HCT116 (cell line): ENCODE results near the gene ADRA2A. TPM values are rescaled to one million over a fixed set of nuclear protein-coding genes. Genes with fewer than 3 reads are reported as not detected.

Experiments
- ATAC-seq: fragments of 200-7000 bp; cut with Tn5 transposase; 2 replicates; pipeline ENCODE4 v1.9.1; 2020; ENCODE audit warnings: mild to moderate bottlenecking, moderate library complexity
- BruUV-seq: library from RNA; stranded (reverse); fragments of 400-500 nt; replicated peaks from 2 replicates; lab custom pipeline; 2021; lab: Mats Ljungman, UMichigan
- CTCF ChIA-PET: fragments of 300-600 bp; sonication (Branson Sonifier 250); formaldehyde crosslinking; loops from one replicate; lab custom pipeline; 2021; ENCODE audit warnings: antibody characterized with exemption; lab: Charles Lee
- POLR2A ChIA-PET: fragments of 300-600, 350-600 bp; sonication (Branson Sonifier 250); formaldehyde crosslinking; loops from one replicate; lab custom pipeline; 2021; ENCODE audit warnings: antibody characterized with exemption; lab: Charles Lee
- RAD21 ChIA-PET, 2 experiments: fragments of 300-600 bp; sonication (Branson Sonifier 250); formaldehyde crosslinking; loops; one replicate each; lab custom pipeline; 2023; ENCODE audit warnings: low total read pairs in 2 of 2; ENCODE audit not compliant: uncharacterized antibody in 2 of 2, unreplicated experiment in 2 of 2, low non-redundant PET in 1 of 2; lab: Charles Lee
- DNase-seq: peaks from one replicate; pipeline ENCODE4 v3.0.0-alpha.2; 2010; ENCODE audit warnings: low read depth, low spot score
- H2AFZ ChIP-seq: fragments of 200-600 bp; shearing (Covaris generic), sonication (generic); 2 replicates; pipeline ENCODE4 v1.6.1; 2017; ENCODE audit warnings: low read depth, mixed run types, mixed read lengths, antibody characterized with exemption, low read length; ENCODE audit not compliant: poor library complexity, severe bottlenecking
- H3K27ac ChIP-seq: 2 replicates; pipeline ENCODE4 v1.5.1; 2012; ENCODE audit warnings: low read depth, low read length
- H3K27me3 ChIP-seq: fragments of 200-600 bp; sonication (generic); 2 replicates; pipeline ENCODE4 v1.6.1; 2016; ENCODE audit warnings: mixed run types, low read length, mixed read lengths; ENCODE audit not compliant: insufficient read depth
- H3K36me3 ChIP-seq, 2 experiments: fragments of 200-500 bp in 1 of 2; fragments of 200-600 bp in 1 of 2; sonication (Bioruptor generic) in 1 of 2; sonication (generic) in 1 of 2; 2 replicates each; pipeline versions ENCODE4 v1.5.1 to v1.6.1; 2014 to 2016; ENCODE audit warnings: low read length in 2 of 2, inconsistent platforms in 1 of 2, mixed read lengths in 1 of 2, mixed run types in 1 of 2; ENCODE audit not compliant: insufficient read depth in 2 of 2, control insufficient read depth in 1 of 2
- H3K4me1 ChIP-seq, 2 experiments: fragments of 200-600 bp in 1 of 2; sonication (generic) in 1 of 2; 2 replicates each; pipeline versions ENCODE4 v1.5.1 to v1.6.1; 2012 to 2017; ENCODE audit warnings: low read length in 2 of 2, inconsistent platforms in 1 of 2, mild to moderate bottlenecking in 1 of 2, mixed read lengths in 1 of 2, mixed run types in 1 of 2, moderate library complexity in 1 of 2; ENCODE audit not compliant: insufficient read depth in 2 of 2, control insufficient read depth in 1 of 2
- H3K4me2 ChIP-seq: fragments of 200-600 bp; sonication (generic); 2 replicates; pipeline ENCODE4 v1.6.1; 2017; ENCODE audit warnings: mixed run types, low read length, mixed read lengths
- H3K4me3 ChIP-seq, 2 experiments: fragments of 200-600 bp in 1 of 2; sonication (generic) in 1 of 2; replicated peaks in 1 of 2; 2 replicates each; pipeline ENCODE4 v1.5.1; 2011 to 2016; ENCODE audit warnings: low read length in 2 of 2, control low read depth in 1 of 2, low read depth in 1 of 2, mild to moderate bottlenecking in 1 of 2, mixed read lengths in 1 of 2, mixed run types in 1 of 2
- H3K79me2 ChIP-seq: fragments of 200-600 bp; sonication (generic); 2 replicates; pipeline ENCODE4 v1.6.1; 2017; ENCODE audit warnings: mild to moderate bottlenecking, mixed run types, low read length, moderate library complexity, mixed read lengths; ENCODE audit not compliant: insufficient read depth
- H3K9ac ChIP-seq: fragments of 200-600 bp; sonication (generic); 2 replicates; pipeline ENCODE4 v1.6.1; 2016; ENCODE audit warnings: low read length, mixed read lengths
- H3K9me2 ChIP-seq: fragments of 200-600 bp; sonication (generic), shearing (Covaris generic); 2 replicates; pipeline ENCODE4 v1.6.1; 2017; ENCODE audit warnings: mixed run types, mild to moderate bottlenecking, moderate library complexity; ENCODE audit not compliant: insufficient read depth
- H3K9me3 ChIP-seq, 2 experiments: fragments of 200-500 bp in 1 of 2; fragments of 200-600 bp in 1 of 2; sonication (Bioruptor generic) in 1 of 2; sonication (generic) in 1 of 2; 2 replicates each; pipeline ENCODE4 v1.6.1; 2014 to 2017; ENCODE audit warnings: low read length in 2 of 2, mixed read lengths in 2 of 2, inconsistent platforms in 1 of 2, low read depth in 1 of 2, mild to moderate bottlenecking in 1 of 2, mixed run types in 1 of 2, moderate library complexity in 1 of 2; ENCODE audit not compliant: control insufficient read depth in 1 of 2, insufficient read depth in 1 of 2
- H4K20me1 ChIP-seq: fragments of 200-600 bp; sonication (generic), shearing (Covaris generic); 2 replicates; pipeline ENCODE4 v1.6.1; 2017; ENCODE audit warnings: mixed run types, mild to moderate bottlenecking, moderate library complexity; ENCODE audit not compliant: insufficient read depth
- CBX3 ChIP-seq: IDR thresholded peaks from 2 replicates; pipeline ENCODE4 v1.6.1; 2012; ENCODE audit warnings: low read depth
- CEBPB ChIP-seq: IDR thresholded peaks from 2 replicates; pipeline ENCODE4 v1.6.1; 2012; ENCODE audit warnings: low read depth
- EGR1 ChIP-seq: IDR thresholded peaks from 2 replicates; pipeline ENCODE4 v1.6.1; 2012; ENCODE audit warnings: low read depth
- ELF1 ChIP-seq: IDR thresholded peaks from 2 replicates; pipeline ENCODE4 v1.6.1; 2012; ENCODE audit warnings: low read depth, borderline replicate concordance
- EZH2 ChIP-seq: fragments of 200-600 bp; sonication (generic); IDR thresholded peaks from 2 replicates; pipeline ENCODE4 v1.6.1; 2017; ENCODE audit warnings: antibody characterized with exemption, mixed run types
- EZH2phosphoT487 ChIP-seq: fragments of 200-600 bp; IDR thresholded peaks from 2 replicates; pipeline ENCODE4 v1.6.1; 2018; ENCODE audit warnings: antibody characterized with exemption, borderline replicate concordance
- FOSL1 ChIP-seq: IDR thresholded peaks from 2 replicates; pipeline ENCODE4 v1.6.1; 2012; ENCODE audit warnings: low read depth
- JUND ChIP-seq: IDR thresholded peaks from 2 replicates; pipeline ENCODE4 v1.6.1; 2012
- MAX ChIP-seq: IDR thresholded peaks from 2 replicates; pipeline ENCODE4 v1.6.1; 2012
- POLR2A ChIP-seq: IDR thresholded peaks from 2 replicates; pipeline ENCODE4 v1.7.0; 2011; ENCODE audit warnings: borderline replicate concordance; ENCODE audit not compliant: insufficient read depth, insufficient read length; ENCODE audit errors: extremely low read depth
- POLR2AphosphoS5 ChIP-seq: IDR thresholded peaks from 2 replicates; pipeline ENCODE4 v1.6.1; 2011; ENCODE audit warnings: mild to moderate bottlenecking, low read depth, low read length, moderate library complexity
- SIN3A ChIP-seq: IDR thresholded peaks from 2 replicates; pipeline ENCODE4 v1.6.1; 2012; ENCODE audit warnings: low read depth
- SP1 ChIP-seq: IDR thresholded peaks from 2 replicates; pipeline ENCODE4 v1.6.1; 2012; ENCODE audit warnings: low read depth
- SRF ChIP-seq: IDR thresholded peaks from 2 replicates; pipeline ENCODE4 v1.6.1; 2012; ENCODE audit warnings: low read depth
- TCF7L2 ChIP-seq: IDR thresholded peaks from 2 replicates; pipeline ENCODE4 v1.7.0; 2011; ENCODE audit warnings: borderline replicate concordance, inconsistent platforms; ENCODE audit not compliant: insufficient read depth, insufficient read length; ENCODE audit errors: extremely low read depth
- YY1 ChIP-seq: IDR thresholded peaks from 2 replicates; pipeline ENCODE4 v1.6.1; 2011; ENCODE audit warnings: low read length, low read depth, moderate library complexity, mild to moderate bottlenecking; ENCODE audit not compliant: insufficient replicate concordance; ENCODE audit errors: extremely low read depth
- ZBTB33 ChIP-seq: IDR thresholded peaks from 2 replicates; pipeline ENCODE4 v1.6.1; 2011; ENCODE audit warnings: mild to moderate bottlenecking, low read length, moderate library complexity; ENCODE audit not compliant: insufficient replicate concordance; ENCODE audit errors: extremely low read depth
- ZNF274 ChIP-seq: fragments of 200-500 bp; sonication (Bioruptor generic); IDR thresholded peaks from 2 replicates; pipeline ENCODE4 v1.6.1; 2014; ENCODE audit warnings: mild to moderate bottlenecking, low read depth, low read length, inconsistent platforms
- intact Hi-C: fragments of 100-400 bp; cut with micrococcal nuclease; formaldehyde crosslinking; loops from 2 replicates; pipeline ENCODE4 v1.10.0; 2022
- total RNA-seq: library from RNA; stranded (reverse); gene quantifications from one replicate; pipeline ENCODE4 v1.2.1, GENCODE V29; 2021; ENCODE audit not compliant: unreplicated experiment

Gene ADRA2A
- total RNA-seq, 1 experiment from 2014 or later, result 0.15 TPM

GRCh38 chr10:111109501-111110242, 32.8 kb downstream of the ADRA2A start:
- H3K9ac ChIP-seq, result no peak overlapping the region
- H3K36me3 ChIP-seq, result no peaks in the 10 kb centered on the region
- H3K4me3 ChIP-seq, result no peak overlapping the region
- H3K4me2 ChIP-seq, result no peak overlapping the region
- ChIA-PET CTCF (no interaction called here), RAD21 (no interaction called here), POLR2A (no interaction called here)
- H2AFZ ChIP-seq, result no peak overlapping the region
- H3K79me2 ChIP-seq, result no peaks in the 10 kb centered on the region
- no TSS peak for BruUV-seq
- TF ChIP-seq YY1 (no peak), SRF (no peak), FOSL1 (no peak), MAX (no peak), EZH2phosphoT487 (no peak), EZH2 (no peak), TCF7L2 (no peak), SP1 (no peak), ZNF274 (no peak), JUND (no peak)
- H4K20me1 ChIP-seq, result no peaks in the 10 kb centered on the region
- H3K4me1 ChIP-seq, result peaks cover 0 to 9% of the 10 kb centered on the region in 2 experiments; a peak in 2 of 4 replicates
- H3K9me3 ChIP-seq, result no peaks in the 10 kb centered on the region
- no peak for DNase-seq
- intact Hi-C loops, result no loop called here
- no peak for ATAC-seq
- H3K9me2 ChIP-seq, result no peaks in the 10 kb centered on the region
- H3K27ac ChIP-seq, result no peak overlapping the region
- H3K27me3 ChIP-seq, result 0 out of 2 replicates have a peak, but pooled peaks cover 5% of the 10 kb centered on the region

- Histone ChIP-seq H3K27me3 (0 out of 2 replicates have a peak, but pooled peaks cover 5% of the 10 kb centered on the region), H3K9ac (no peak overlapping the region), H4K20me1 (no peaks in the 10 kb centered on the region), H3K4me3 (no peak overlapping the region), H3K79me2 (no peaks in the 10 kb centered on the region), H3K4me1 (peaks cover 0 to 11% of the 10 kb centered on the region in 2 experiments; a peak in 2 of 4 replicates), H3K36me3 (no peaks in the 10 kb centered on the region), H3K9me3 (no peaks in the 10 kb centered on the region), H3K9me2 (no peaks in the 10 kb centered on the region), H3K4me2 (no peak overlapping the region), H3K27ac (no peak overlapping the region), H2AFZ (no peak overlapping the region)
- DNase-seq, result no peak
- no peak for ATAC-seq
- no TSS peak for BruUV-seq
- ChIA-PET POLR2A (no interaction called here), RAD21 (no interaction called here), CTCF (no interaction called here)
- intact Hi-C loops, result no loop called here
- TF ChIP-seq POLR2A (no peak), SIN3A (no peak), POLR2AphosphoS5 (no peak), ZNF274 (no peak), EGR1 (no peak), SRF (no peak), JUND (no peak), ZBTB33 (no peak), CBX3 (no peak), ELF1 (no peak), YY1 (no peak), CEBPB (no peak), TCF7L2 (no peak)
Observed at GRCh38 chr10:111110771-111111170, 33.9 kb downstream of the ADRA2A start.
